GM12891 (cell line): Measurements from ENCODE around the gene PTPRD.

Source experiments
- DNase-seq: peaks from one replicate; pipeline ENCODE4 v3.0.0; 2011; ENCODE audit warnings: low spot score; ENCODE audit not compliant: insufficient read length
- FAIRE-seq: peaks from 2 replicates; lab custom pipeline; 2011; peaks lifted over from hg19 to GRCh38; lab: Jason Lieb, UNC
- PAX5 ChIP-seq: IDR thresholded peaks from 2 replicates; pipeline ENCODE4 v1.6.1; 2011; ENCODE audit warnings: low read length, moderate library complexity, mild to moderate bottlenecking; ENCODE audit not compliant: insufficient read depth, severe bottlenecking
- POLR2A ChIP-seq: IDR thresholded peaks from 2 replicates; pipeline ENCODE4 v1.6.1; 2011; ENCODE audit warnings: low read depth, low read length, control low read depth

The PTPRD gene

DNA sequence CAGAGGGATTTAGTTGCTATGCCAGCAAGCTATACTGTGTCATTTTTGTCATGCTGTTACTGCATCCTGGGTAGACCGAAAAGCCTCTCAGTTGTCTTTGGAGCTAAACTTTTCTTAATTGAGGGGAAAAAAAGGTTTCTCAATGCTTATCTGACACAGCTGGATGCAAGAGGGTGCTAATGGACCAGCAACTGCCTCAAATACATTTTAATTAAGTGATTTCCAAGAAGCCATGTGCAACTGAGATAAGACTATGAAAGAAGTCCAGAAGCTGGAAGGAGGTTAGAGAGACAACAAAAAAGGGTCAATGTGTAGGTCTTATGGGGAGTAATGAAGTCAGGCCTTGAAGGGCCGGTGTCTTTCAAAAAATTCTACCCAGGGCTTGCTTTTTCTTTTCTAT lies 2347.5 kb downstream of the PTPRD start:
- FAIRE-seq (no peak), DNase-seq (no peak)
- TF ChIP-seq POLR2A (no peak), PAX5 (no peak)
